HL-60/S4 (cell line): ENCODE measurements around the gene TNS3.

Source experiments
- in situ Hi-C: fragments of 300-500 bp; cut with MboI; formaldehyde crosslinking; loops from 2 replicates; pipeline ENCODE4 v1.14.3; 2022; ENCODE audit warnings: low sequenced_read_pairs

Gene TNS3

DNA sequence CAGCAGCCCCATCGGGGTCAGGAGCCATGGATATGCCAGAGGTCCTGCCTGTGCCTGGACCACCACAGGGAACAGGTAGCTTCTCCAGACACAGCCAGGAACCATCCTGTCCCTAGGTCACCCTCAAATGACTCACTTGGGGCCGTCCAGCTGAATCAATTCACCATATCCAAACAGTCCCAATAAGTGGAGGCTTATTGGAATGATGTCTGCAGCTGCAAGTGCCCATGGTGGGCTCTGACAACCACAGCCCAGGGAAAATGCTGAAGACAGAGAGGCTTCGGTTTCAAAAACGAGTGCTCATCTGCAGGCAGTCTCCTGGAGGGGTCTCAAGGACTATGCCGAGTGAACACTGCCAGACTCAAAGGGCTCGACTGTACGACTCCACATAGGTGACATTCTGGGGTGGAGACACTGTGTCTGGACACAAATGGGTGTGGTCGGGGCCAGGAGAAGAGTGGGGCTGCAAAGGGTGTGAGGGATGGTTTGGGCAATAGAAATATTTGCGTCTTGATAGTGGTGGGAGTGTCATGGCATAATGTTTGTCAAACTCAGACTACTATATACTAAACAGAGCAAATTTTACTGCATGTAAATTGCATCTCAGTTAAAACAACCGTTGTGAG, 204.8 kb downstream of the TNS3 start:
- in situ Hi-C loops = no loop called here

DNA sequence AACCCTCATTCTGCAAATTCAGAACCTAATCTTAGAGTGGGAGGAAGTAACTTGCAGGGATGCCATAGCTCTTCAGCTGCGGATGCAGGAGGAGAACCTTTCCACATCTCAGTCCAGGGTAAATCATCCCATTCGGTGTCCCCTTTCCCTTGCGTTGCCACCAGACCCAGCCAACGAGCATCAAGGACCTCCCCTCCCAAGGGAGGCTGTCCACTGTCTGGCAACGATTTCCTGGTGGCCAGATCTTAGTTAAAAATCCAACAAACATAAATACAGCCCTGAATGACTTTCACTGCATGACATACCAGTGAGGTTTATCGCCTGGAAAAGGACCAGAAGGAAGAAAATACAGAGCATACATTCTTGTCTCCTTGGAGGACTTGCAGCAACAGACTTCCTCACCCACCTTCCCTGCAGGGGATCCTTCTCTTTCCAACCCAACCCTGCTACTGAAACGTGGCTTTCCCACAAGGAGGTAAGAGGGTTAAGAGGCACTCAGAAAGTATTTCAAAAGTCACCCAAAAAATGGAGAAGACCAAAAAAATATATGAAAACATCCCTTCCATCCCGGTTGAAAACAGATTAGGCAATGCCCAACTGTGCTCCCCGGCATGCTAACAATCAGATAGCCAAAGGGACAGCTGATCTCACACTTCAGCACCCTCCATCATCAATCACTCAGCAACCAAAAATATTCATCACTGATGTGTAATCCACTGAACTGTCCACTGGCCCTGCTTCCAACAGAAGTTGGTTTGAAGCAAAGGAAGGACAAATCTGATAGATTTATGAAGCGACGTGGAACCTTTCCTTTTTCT, 206.6 kb downstream of the TNS3 start:
- in situ Hi-C loops = no loop called here

DNA sequence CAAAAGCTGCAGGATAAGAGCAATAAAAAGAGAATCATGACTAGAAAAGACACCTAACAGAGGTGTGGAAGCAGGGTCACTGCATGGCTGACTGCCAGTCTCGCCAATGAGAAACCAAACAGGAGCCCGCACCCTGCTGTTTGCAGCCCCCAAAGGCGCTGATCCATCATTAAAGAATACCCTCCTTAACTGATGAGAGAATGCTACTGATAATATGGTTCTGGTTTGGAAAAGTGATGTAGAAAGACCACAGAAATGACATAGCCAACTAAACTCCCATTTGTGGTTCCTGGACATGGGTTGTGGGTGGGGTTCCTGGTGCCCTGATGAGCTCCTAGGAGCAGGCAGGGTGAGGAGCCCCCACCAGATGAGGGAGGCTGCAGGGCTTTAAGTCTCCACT, 207.4 kb downstream of the TNS3 start:
- in situ Hi-C loops = no loop called here

DNA sequence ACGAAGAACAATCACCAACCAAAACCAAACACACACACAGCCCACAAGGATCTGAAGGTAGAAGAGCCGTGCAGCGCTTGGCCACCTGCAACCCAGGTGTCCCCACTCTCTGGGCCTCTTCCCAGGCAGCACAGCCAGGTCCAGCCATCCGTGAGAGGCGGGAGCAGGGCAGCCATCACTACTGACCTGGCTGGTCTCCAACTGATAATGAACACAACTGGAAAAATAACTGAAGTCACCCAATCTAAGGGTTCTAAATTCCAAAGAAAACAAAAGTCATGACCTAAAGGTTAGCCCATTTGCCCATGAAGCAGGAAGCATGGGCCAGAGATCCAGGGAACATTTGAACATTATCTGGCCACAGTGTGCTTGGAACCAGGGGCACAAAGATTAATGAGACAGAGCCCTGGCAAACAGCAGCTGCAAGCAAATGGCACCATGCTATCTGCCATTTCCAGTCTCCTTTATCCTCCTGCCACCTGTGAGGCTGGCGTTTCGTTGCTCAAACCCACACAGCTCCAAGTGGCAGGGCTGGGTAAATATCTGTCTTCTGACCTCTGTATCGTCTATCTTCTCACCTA, 207.9 kb downstream of the TNS3 start:
- in situ Hi-C loops = no loop called here

GRCh38 chr7:47371733-47372368, 210.1 kb downstream of the TNS3 start:
- in situ Hi-C loops = no loop called here

DNA sequence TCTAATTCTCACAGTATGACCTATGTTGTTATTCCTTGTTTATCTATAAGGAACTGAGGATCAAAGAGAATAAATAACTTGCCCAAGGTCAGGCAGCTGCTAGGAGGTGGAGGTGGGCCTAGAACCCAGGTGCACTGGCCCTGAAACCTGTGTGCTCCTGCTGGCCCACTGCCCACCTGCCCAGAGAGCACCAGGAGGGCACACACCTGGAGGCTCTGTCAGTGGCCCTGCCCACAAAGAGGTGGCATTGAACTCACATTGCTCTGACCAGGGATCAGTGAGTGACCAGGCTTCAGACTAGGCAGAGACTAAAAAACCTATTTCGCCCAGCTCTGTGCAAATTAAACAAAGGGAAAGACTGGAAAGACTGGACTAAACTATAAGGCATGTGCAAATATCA, 210.6 kb downstream of the TNS3 start:
- in situ Hi-C loops = no loop called here

DNA sequence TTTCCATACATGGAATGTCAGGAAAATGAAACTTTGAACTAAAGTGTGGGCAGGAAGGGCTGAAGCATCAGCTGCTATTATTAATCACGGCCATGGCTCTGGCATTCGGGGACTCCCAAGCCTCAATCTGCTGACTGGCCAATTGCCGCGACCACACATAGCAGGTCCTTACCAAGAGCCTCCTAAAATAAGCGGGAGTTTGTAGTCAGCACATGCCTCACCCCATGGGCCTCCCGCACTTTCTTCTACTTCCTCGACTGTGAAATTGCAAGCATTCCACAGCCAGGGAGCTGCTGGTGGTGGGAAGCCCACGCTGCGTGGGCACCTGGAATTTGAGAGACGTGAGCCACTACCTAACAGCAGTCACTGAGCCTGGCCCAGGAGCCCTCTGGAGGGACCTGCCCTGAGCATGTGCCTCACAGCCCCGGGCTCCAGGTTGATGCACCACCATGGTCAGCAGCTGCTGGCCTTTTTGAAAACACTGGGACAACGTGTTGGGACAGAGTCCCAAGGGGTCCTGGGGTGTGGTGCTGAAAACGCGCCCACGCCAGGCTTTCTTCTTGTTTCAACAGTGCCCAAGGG, 211.4 kb downstream of the TNS3 start:
- in situ Hi-C loops = no loop called here

- in situ Hi-C loops = no loop called here
Measured at GRCh38 chr7:47369736-47370135, 212.2 kb downstream of the TNS3 start.

- in situ Hi-C loops = no loop called here
Measured at GRCh38 chr7:47368190-47368812, 213.6 kb downstream of the TNS3 start.

DNA sequence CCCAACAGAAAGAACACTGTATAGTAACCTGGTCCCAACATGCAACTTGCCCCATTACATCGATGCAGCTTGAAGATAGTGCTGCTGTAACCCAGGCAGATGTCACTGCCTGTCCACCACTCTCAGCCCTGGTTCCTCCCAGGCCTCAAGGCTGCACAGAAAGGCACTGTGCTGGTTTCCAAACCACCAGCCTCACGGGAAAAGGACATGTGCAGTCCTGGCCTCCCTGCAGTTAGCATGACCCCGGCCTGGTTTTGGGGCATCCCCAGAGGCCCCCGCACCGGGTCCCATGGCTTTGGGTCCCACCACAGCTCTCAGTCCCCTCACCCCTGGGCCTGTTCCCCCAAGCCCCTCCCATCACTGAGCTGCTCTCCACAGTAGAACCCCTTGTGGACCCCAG, 214.5 kb downstream of the TNS3 start:
- in situ Hi-C loops = no loop called here

DNA sequence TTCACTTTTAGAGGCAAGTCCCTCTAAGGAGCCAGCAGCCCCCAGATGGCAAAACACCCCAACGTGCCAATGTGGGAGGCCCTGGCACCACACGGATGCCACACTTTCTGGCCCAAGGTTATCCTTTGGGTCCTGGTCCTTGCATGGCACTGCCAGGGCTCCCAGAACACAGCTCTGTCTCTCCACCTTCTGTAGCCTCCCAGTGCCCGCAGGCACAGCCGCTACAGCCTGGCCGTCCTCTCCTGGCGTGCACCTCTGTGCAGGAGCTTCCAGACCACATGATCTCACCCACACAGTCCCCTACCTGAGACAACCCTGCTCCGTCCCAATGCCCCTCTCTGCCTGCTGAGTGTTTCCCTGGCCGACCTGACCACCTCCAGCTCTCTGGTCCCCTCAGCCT, 215.0 kb downstream of the TNS3 start:
- in situ Hi-C loops = no loop called here

DNA sequence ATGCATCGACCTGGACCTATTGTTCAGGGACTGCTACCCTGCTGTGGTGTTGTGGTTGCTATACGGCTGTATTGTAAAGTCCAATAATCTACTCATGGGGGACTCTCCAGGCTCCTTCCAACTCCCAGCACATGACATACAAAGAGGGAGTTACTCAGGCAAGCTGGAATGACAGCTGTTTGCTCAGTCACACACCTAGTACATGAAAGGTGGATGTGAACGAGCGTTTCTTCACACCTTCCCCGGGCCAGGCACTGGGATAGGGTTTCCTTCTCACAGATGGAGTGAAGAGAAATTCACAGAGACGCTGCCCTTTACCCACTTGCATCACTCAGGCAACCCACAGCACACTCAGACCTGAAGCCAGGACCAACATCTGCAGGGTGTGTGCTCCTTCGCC, 215.7 kb downstream of the TNS3 start:
- in situ Hi-C loops = no loop called here

GRCh38 chr7:47362984-47363383, 218.9 kb downstream of the TNS3 start:
- in situ Hi-C loops = no loop called here

GRCh38 chr7:47361746-47362215, 220.1 kb downstream of the TNS3 start:
- in situ Hi-C loops = no loop called here

DNA sequence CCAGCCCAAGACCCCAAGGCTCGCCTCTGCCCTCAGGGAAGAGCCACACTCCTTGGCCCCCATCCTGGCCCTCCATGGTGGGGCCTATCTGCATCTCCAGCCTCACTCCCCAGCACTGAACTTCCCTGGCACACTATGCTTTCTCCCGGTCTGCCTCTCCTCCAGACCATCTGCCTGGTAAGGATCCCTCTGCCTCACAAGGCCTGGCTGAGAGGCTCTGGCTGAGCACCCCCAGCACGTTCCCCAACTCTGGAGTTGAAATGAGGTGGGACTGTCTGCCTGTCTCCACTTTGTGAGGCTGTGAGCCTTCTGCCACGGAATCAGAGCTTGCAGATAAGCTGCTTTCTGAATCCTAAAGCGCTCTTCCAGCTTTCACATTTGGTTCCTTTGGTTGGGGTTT, 220.7 kb downstream of the TNS3 start:
- in situ Hi-C loops = no loop called here

DNA sequence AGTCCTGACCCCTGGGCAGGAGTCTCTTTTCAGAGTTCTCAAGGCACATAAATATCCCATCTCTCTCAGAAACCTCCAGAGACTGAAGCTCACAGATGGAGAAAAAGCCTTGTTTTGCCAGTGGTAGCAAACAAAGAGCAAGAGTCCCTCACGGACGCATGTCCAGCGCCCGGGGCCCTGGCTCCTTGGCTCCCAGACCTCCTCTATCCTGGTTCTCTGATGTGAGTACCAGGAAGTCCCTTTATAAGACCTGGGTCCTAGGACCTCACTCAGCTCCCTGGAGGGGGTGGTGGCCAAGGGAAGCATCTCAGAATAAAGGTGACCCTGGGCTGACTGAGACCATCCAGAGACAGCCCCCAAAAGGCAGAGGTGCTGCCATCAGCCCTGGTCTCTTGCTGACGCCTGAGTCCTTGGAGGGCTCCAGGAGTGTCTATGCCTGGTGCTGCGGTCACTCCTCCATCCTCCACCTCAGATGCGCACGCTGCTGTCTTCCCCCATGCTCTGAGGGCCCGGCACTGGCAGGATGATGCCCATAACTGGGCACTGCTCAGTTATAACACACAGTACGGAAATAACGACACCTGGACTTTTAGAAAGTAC, 221.5 kb downstream of the TNS3 start:
- in situ Hi-C loops = no loop called here

DNA sequence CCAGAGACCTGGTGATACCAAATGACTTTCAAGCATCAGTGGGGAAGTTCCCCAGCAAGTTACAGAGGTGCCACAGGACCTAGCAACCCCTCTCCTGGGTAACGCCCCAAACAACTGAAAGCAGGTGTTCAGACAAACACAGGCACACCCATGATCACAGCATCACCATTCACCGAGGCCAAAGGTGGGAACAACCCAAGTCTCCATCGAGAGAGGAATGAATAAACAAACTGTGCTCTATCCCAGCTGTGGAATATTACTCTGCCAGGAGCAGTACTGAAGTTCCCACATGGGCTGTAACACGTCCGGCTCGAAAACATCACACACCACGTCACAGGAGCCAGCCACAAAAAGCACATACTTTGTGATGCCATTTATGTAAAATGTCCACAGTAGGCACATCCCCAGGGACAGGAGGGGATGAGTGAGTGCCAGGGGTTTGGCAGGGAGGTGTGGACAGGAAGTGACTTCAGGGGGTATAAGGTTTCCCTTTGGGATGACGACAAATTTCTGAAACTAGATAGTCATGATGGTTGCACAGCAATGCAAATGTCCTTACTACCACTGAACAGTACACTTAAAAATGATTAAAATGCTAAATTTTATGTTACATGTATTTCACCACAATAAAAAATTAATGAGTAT, 222.8 kb downstream of the TNS3 start:
- in situ Hi-C loops = no loop called here

DNA sequence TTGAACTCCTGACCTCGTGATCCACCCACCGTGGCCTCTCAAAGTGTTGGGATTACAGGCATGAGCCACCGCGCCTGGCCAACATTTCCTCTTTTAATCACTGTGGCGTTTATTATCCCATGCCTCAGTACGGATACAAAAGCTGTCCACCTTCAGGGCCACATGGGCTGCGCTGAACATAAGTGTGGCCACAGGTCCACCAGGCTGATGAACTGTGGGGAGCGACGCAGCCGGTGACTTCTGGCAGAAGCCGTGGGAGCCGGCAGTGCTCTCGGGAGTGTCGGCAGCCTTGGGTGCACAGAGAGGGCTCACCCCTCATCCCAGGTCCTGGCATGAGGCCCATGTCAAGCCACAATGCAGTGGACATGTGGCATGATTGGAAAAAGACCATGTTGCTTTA, 223.6 kb downstream of the TNS3 start:
- in situ Hi-C loops = no loop called here

- in situ Hi-C loops = no loop called here
Measured at GRCh38 chr7:47357863-47358262, 224.0 kb downstream of the TNS3 start.

DNA sequence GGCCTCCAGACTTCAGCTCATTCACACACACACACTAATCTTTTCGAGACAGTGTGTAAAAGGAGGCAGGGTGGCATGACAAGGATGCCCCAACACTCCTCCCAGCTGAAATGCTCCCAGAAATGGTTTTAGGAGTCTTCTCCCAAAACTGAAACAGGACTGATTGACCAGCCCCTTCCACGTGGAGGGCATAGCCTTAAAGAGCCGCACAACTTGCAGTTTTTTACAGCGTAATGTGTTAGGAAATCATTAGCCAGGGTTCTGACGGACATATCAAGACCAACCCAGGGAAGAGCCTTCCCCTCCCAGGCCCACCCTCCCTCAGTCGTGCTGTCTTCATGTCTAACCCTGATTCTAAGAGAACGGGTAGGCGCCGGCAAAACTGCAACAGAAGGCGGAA, 224.6 kb downstream of the TNS3 start:
- in situ Hi-C loops = no loop called here
